Effector CD4-positive, alpha-beta T cell (primary cell): ENCODE results near the gene RNASE1.

ENCODE experiments used
- DNase-seq: peaks from one replicate; pipeline ENCODE4 v3.0.0-alpha.2; 2020

RNASE1 gene

DNA sequence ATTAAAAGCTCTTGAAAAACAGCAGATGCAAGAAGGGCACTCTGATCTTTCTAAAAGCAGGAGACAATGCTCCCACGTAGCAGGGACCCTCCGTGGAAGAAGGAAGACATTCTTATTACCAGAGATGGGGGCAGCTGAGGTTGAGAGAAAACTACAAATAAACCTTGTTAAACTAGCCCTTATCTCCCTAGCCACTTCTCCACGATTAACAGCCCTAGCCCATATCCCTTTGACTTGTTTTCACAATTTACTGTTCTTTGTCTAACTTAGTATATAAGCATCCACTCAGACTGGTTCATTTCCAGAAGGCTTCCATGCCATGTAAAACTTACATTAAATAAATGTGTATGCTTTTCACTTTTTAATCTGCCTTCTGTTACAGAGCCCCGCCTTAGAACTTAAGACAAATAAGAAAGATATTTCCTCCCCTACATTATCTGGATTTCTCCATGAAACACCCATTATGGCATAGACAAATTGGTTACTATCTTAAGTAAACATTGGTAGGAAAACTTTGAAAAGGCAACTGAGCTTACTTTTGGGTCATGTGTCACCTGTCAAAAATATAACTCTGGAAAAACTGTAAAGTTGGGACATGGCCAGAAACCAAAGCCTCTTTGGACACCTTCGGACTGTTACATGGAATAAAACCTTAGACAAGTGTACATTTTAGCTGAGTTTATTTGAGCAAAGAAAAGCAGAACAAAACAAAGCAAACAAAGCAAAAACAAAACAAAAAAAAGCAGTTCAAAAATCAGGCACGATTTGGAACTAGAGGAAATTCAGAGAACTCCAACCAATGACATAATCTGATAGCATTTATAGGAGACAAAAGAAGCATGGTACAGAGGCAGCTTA, 4.9 kb upstream of the RNASE1 start:
- DNase-seq, result no peak

DNA sequence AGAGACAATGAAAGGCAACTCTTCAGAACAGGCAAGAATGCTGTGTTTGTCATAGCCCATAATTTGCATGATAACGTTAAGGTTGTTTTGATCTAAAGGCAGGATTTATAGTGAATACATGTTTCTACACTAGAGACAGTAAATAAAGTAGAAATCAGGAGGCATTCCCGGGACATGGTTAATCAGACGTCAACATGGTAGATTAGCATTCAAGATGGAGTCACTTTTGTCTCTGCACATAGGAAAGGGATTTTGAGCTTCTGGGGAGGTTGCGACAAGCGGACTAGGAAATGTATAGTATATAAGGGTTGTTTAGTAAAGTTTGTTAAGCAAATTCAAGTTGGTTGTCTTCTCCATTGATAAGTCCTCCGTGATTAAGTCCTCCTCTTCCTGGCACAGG, 2.8 kb upstream of the RNASE1 start:
- DNase-seq, result no peak

DNA sequence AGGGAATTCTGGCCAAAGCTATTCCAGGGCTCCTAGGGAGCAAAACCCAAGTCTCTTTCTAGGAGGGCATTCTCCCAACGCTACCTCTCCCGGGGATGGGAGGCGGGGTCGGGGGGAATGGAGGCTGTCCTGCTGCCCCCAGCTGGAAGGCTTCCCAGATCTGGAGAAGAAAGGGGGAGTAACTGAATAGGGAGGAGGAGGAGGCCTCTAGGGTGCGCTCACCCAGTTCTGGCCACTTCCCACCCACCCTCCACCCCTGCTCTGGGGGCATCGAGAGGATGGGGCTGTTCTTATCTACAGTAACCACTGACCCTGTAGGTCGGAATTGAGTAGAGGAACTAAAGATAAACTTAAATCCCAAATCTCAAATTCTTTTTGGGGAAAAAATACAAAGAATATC, 579 bp upstream of the RNASE1 start:
- DNase-seq, result no peak

DNA sequence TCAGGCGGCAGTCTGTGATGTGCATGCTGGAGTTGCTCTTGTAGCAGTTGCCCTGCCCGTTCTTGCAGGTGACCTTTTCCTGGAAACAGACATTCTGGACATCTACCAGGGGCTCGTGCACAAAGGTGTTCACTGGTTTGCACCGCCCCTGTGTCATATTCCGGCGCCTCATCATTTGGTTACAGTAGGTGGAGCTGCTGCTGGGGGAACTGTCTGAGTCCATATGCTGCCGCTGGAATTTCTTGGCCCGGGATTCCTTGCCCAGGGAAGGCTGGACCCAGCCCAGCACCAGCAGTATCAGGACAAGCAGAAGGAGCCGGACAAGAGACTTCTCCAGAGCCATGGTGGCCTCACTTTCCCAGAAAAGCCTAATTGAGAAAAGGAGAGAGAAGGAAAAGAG, 918 bp downstream of the RNASE1 start:
- DNase-seq, result no peak

DNA sequence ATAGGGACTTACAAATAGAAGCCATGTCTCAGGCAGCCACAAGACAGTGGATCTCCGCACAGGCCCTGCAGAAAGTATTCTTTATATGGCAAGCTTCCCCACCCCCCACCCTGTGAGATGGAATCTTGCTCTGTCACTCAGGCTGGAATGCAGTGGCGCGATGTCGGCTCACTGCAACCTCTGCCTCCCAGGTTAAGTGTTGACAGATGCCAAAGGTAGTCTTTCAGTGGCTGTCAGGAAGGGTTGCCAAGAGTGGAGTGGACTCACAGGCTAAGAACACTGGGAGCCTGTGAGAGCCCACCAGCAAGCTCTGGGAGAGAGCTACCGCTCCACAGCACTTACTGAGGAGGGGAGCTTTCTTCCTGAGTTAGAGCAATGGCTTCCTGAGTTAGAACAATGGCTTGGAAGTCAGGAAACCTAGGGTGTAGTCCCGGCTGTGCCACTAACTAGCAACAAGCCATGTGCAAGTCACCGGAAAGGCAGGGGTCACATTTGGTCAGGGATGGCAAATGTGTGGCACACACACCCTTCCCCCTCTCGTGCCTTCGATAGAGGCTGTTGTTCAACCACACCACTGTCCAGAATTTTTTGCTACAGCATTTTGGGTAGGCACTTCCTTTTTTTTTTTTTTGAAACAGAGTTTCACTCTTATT, 2.6 kb downstream of the RNASE1 start:
- no peak for DNase-seq

DNA sequence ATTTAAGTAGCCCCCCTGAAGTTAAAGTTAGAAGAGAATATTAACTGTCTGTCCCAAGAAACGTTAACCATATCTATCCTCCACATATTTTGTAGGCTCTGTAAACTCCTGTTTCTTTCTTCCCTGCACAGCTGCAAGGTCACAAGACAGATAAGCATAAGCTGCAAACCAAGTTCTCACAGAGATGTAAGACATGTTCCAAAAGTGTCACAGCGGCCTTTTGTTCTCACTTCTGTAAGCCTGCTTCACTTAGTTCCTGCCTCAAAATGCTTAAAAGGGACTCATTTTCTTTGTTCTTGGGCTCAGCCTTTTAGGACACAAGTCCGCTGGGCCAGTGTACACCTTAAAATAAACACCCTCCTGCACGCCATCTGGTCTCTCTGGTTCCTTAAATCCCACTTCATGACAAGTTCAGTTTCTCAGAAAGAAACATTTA, 3.2 kb downstream of the RNASE1 start:
- no peak for DNase-seq

DNA sequence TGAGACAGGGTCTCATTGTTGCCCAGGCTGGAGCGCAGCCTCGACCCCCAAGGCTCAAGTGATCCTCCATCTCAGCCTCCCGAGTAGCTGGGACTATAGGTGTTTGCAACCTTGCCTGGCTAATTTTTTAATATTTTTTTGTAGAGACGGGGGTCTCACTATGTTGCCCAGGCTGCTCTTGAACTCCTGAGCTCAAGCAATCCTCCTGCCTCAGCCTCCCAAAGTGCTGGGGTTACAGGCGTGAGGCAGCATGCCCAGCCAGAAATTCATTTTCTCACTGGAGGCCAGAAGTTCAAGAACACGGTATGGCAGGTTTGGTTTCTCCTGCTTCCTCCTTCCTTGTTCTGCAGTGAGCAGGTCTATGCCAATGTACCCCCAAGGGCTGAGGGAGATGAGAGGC, 3.7 kb downstream of the RNASE1 start:
- DNase-seq, result no peak

DNA sequence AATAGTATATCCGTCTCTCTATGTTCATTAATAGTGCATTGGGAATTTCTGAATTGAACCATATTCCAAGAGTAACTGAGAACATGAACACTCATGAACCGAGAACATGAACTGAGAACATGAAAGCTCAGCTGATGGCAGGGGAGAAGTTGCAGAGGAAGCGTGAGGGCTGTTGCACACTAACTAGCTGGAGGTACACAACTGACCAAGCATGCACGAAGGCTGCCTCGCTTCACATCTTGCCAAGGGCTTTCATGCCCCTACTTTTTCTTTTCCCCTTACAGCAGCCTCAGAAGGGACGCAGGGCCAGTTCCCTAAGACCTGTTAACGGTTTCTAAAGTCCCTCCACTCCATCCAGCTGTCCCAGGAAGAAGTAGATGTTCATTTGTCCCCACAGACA, 4.3 kb downstream of the RNASE1 start:
- no peak for DNase-seq

DNA sequence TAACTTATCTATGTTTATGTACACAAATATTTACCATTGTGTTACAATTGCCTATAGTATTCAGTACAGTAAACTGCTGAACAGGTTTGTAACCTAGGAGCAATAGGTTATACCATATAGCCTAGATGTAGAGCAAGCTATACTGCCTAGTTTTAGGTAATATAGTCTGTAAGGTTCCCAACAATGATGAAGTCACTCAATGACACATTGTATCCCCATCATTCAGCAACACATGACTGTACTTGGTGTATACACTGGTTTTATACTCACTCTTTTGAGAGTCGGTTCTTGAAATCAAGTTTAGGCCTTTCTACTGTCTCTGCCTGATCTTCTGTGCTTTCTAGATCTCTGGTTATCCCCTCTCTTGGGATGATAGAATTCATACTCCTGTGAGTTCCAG, 5.5 kb downstream of the RNASE1 start:
- no peak for DNase-seq

DNA sequence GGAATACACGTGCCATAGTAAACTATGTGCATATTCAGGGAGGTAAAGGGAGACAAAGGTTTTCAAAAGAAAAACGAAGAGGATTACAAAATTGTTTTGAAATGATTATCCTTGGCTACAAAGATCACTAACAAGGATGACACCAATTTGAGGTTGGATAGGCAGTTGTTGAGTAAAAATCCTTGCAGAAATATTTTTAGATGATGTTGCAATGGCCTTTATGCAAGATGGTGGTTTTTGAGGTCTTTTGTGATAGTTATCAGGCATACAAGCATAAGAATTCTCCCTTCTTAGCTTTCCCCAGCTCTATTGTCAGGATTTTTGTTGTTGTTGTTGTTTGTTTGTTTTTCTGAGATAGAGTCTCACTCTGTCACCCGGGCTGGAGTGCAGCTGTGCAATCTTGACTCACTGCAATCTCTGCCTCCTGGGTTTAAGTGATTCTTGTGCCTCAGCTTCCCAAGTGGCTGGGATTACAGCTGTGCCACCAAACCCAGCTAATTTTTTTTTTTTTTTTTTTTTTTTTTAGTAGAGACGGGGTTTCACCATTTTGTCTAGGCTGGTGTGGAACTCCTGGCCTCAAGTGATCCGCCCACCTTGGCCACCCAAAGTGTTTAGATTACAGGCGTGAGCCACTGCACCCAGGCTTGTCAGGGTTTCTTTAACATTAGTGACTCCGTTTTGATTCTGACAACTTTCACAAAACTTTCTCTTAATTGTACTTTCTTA, 7.8 kb downstream of the RNASE1 start:
- DNase-seq, result no peak

DNA sequence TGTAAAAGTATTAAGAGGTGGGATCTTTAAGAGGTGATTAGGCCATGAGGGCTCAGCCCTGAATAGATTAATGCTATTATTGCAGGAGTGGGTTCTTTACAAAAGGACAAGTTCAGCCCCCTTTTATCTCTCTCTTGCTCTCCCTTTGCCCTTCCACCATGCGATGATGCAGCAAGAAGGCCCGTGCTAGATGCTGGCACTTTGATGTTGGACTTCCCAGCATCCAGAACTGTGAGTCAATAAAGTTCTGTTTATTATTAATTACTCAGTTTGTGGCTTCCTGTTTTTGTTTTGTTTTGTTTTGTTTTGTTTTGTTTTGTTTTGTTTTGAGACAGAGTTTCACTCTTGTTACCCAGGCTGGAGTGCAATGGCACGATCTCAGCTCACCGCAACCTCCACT, 10.1 kb downstream of the RNASE1 start:
- no peak for DNase-seq

DNA sequence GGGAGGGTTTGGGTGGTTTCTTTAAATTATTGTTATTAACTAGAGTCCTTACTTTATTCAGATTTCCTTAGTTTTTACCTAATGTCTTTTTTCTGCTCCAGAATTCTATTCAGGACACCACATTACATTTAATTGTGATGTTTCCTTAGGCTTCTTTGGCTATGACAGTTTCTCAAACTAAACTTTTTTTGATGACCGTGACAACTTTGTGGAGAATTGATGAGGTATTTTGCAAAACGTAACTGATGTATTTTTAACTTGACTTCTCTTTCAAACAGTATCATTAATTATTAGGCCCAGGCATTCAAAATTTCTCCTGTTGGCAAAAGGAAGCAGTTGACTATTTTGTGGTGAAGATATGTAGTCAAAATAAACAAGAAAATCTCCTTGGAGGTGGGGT, 11.0 kb downstream of the RNASE1 start:
- no peak for DNase-seq

DNA sequence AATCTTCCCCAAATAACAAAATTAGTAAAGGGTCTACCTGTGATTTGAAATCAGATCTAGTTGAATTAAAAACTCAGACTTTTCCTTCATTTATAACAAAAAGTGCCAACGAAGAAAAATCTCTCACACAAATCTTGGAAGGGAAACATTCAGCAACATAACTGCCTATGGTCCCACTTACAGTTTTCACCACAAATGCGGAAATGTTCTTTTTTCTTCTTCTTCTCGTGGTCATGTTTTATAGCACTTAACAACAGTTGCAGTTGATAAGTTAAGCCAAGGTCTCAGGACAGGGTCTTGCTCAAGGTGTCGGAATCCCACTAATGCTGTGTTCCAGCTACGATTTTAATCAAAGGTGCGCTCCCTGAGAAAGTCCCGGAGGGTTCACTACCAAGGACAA, 11.5 kb downstream of the RNASE1 start:
- DNase-seq, result no peak

DNA sequence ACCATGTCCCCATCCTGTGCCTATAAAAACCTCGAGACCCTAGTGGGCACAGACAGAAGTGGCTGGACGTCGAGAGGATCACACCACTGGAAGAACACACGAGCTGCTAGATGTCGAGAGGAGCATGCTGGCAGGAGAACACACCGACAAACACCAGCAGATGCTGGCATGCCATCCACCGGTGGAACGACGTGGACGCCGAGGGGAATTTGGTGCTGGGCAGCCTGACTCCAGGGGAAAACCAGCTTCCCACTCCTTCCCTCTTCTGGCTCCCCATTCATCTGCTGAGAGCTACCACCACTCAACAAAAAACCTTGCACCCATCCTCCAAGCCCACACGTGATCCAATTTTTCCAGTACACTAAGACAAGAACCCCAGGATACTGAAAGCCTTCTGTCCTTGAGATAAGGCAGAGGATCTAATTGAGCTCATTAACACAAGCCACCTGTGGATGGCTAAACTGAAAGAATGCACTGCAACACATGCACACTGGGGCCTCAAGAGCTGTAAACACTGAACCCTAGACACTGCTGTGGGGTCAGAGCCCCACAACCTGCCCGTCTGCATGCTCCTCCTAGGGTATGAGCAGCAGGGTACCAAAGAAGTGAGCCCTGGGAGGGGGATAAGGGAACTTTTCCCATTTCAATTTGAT, 12.1 kb downstream of the RNASE1 start:
- no peak for DNase-seq

DNA sequence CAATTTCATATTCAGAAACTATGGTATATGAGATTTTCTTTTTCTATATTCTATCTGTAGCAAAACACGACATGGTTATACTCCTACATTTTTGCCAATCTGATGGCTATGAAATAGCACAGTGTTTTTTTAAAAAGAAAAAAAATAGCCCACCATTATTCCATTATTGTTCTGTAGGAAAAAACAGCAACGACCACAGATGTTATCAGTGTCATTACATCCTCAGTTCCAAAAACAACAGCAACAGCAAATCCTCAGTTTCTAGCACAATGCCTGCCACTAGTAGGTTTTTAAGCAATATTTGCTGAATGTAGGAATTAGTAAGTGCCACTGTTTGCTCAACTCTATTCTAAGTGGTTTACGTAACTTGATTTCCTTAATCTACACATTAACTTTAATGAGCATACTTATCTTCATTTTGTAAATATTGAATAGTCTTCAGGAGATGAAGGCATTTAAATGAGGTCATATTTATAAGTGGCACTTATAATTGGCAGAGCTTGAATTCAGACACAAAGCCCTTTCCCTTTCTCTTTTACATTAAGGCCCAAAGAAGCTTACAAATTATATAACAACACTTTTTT, 13.3 kb downstream of the RNASE1 start:
- DNase-seq, result no peak

DNA sequence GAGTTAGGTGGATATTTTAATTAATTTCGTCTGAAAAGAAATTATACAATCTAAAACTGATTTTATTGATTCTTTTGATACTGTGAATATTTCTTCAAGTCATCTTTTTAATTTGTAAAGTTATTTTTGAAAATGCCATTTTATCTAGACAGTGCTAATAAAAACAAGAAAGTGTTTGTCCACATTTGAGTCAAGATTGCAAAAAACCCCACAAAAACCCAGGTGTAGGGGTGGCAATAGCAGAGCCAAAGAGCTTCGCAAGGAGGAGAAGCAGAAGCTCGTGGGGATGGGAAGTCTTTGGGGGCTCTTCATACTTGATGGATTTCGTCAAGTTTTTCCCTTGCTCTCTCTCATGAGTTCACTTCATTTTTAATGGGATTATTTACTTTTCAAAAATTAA, 15.6 kb downstream of the RNASE1 start:
- DNase-seq, result no peak

DNA sequence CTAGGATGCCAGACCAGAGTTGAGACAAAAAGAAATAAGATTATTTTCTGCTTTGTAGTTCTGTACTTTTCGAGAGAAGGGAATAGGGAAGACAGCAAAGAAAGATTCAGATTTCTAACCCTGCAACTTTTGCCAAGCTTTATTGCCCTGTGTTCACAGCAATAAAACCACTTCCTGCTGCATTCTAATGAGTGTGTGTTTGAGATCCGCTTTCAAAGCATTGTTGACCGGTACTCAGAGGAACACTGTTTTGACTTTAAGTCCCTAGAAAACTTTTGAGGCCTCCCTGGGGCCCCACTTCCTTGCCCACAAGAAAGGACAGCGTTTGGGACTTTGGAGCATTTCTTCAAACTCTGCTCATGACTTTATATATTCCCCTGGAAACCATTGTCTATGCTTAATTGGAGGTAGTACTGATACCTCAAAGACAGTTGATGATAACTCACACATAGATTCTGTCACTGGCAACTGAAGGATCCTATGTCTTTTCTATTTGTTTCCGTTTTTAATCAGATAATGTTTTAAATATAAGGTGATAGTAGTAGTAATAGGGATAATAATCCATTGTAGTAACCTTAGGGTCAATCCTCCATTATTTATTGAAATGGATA, 20.3 kb downstream of the RNASE1 start:
- no peak for DNase-seq

DNA sequence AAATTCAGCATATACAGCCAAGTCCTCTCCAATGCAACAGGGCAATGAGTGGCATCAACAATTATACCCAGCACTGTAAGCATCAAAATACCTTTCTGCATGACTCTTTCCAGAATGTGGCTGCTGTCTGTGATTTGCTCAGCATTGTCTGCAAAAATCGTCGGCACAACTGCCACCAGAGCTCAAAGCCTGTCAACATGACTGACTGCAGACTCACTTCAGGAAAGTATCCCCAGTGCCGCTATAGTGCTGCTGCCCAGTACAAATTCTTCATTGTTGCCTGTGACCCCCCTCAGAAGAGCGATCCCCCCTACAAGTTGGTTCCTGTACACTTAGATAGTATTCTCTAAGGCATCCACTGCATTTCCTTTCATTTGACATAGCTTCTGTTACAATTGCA, 20.8 kb downstream of the RNASE1 start:
- DNase-seq, result no peak

DNA sequence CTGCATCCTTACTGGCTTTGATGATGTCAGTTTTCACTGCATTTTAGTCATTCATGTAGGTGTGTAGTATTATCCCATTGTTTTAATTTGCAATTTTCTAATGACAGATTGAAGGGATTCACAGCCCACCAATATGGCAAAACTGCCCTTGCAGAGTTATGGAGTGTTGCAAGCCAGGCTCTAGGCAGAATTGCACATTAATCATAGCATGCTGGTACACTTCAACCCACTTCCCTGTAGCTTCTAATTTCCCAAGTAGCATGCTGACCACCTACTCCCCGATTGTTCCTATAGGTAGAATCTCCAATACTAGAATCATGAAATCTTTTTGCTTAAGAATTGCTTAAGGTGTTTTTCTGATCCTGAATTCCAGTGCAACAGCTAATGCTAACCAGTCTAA, 26.7 kb downstream of the RNASE1 start:
- DNase-seq, result no peak

DNA sequence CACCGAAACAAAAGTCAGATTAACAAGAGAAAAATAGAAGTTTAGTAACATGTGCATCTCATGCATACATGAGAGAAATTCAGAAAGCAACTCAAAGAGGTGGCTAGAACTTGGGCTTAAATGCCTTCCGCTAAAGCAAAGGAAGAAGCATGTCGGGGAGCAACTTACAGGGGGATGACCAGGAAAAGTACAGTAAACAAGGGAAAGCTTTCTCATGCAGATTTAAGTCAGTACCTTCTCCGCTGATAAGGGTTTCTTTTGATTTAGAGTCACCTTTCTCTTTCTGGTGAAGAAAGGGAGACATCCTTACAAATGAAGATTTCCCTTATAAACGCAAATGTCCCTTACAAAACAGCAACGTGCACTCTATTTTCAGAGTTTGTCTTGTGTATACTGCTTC, 27.6 kb downstream of the RNASE1 start:
- no peak for DNase-seq

DNA sequence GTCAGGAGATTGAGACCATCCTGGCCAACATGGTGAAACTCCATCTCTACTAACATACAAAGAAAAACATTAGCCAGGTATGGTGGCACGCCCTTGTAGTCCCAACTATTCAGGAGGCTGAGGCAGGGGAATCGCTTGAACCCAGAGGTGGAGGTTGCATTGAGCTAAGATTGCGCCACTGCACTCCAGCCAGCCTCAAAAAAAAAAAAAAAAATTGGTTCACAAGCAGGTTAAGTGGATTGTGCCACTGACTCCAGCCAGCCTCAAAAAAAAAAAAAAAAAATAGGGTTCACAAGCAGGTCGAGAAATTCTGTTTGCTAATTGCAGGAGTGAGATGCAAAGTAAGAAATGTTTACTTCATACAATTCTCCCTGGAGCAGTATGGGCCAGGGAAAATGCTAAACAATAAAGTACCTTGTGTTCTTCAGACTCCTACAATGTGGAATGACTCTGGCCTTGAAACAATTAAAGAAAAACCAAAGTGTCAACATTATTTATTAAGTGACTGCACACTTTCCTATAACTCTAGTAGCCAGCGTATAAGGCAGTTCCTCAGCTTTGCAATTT, 28.3 kb downstream of the RNASE1 start:
- no peak for DNase-seq

DNA sequence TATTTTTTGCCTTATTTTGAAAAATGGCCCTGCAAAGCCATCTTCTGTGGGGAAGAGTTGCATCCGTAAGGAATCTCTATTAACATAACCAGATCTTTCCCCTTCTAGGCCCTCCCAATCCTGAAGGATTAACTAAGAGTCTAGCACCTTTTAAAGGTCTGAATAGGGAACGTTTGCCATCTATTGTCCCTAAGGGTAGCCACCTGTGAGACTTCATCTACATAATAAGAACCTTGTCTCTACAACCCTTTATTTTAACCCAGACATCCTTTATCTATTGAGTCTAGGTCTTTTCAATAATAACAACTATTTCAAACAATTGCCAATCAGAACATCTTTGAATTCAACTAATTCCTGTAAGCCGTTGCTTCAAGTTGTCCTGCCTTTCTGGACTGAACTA, 30.0 kb downstream of the RNASE1 start:
- DNase-seq, result no peak
